ENCODE results near the gene GGTA1.
A peak's percentile ranks its signal among the peaks of the same experiment; 100 is the strongest.

The GGTA1 gene

DNA sequence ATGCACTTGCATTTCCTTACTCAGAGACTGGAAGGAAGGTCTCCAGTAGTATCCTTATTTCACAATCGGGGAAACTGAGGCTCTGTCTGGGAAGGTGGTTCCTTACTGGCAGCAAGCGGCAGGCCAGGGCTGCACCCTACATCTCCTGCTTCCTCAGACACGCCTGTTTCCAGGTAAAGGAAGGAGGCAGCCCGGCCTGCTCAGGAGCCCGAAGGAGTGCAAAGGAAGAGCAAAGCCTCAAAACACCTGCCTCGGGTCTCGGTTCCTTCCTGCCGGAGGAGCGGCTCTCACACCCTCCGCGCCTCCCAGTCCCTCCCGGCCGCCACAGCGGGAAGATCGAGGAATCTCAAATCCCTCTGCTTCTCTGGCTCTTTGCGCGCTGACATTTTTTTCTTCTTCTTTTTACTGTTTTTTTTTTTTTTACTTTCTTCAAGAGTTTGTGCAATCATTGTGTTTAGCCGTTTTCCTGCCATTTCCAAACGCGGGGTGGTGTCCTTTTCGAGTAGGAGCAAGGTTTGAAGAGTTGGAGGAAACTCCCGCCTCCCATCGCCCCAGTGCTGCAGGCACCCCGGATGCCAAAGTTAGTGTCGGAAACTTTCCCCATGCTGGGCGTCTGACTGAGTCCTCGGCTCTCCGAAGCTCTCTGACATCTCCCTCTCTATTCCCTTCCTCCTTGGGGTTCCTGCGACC is 1.0 kb downstream of the GGTA1 start:
- Histone ChIP-seq H3K36me3 (ENCODE audit: control insufficient read depth, insufficient read depth, low read length) (no peaks in the 10 kb centered on the region), H3K27me3 (replicated peaks; ENCODE audit: control insufficient read depth, insufficient read depth, low read length) (no peaks in the 10 kb centered on the region; the same call in 1 of the 2 replicates), H3K4me3 (replicated peaks; ENCODE audit: low read depth, low read length) (no peak overlapping the region)
- DNase-seq (ENCODE audit: extremely low read depth, insufficient read length) = peak; percentile 15
- TF ChIP-seq CTCF (IDR thresholded peaks at IDR 0.05; ENCODE audit: insufficient read depth, low read length, poor library complexity, severe bottlenecking) = no peak

GRCh38 chr9:121498150-121498486 is 1.5 kb downstream of the GGTA1 start:
- no peak overlapping the region for H3K4me3 ChIP-seq (replicated peaks; ENCODE audit: low read depth, low read length)
- TF ChIP-seq CTCF (IDR thresholded peaks at IDR 0.05; ENCODE audit: insufficient read depth, low read length, poor library complexity, severe bottlenecking) = peak; percentile 75
- DNase-seq (ENCODE audit: extremely low read depth, insufficient read length) = peak; percentile 59
- H3K27me3 ChIP-seq (replicated peaks; ENCODE audit: control insufficient read depth, insufficient read depth, low read length) = no peaks in the 10 kb centered on the region; the same call in 1 of the 2 replicates
- no peaks in the 10 kb centered on the region for H3K36me3 ChIP-seq (ENCODE audit: control insufficient read depth, insufficient read depth, low read length)

DNA sequence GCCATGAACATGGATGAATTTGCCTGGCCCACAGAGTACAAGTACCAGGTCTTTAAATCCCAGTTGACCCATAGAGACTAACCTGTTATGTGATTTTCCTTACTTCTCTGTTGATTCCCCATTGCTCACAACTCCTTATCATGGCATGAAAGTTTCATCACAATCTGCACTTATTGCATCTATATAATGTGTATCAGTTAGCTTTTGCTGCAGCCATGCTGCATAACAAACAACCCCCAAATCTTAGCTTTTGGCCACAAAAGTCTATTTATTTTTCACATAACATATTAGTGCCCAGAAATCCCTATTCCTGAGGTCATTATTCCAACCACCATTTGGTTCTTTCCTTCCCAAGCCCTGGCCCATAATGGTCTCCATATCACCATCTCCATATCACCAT is 3.7 kb downstream of the GGTA1 start:
- no peaks in the 10 kb centered on the region; the same call in 1 of the 2 replicates for H3K27me3 ChIP-seq (replicated peaks; ENCODE audit: control insufficient read depth, insufficient read depth, low read length)
- H3K4me3 ChIP-seq (replicated peaks; ENCODE audit: low read depth, low read length) = no peak overlapping the region
- no peak for TF ChIP-seq CTCF (IDR thresholded peaks at IDR 0.05; ENCODE audit: insufficient read depth, low read length, poor library complexity, severe bottlenecking)
- H3K36me3 ChIP-seq (ENCODE audit: control insufficient read depth, insufficient read depth, low read length) = no peaks in the 10 kb centered on the region
- no peak for DNase-seq (ENCODE audit: extremely low read depth, insufficient read length)

- Histone ChIP-seq H3K27me3 (replicated peaks; ENCODE audit: control insufficient read depth, insufficient read depth, low read length) (no peaks in the 10 kb centered on the region; the same call in 1 of the 2 replicates), H3K36me3 (ENCODE audit: control insufficient read depth, insufficient read depth, low read length) (no peaks in the 10 kb centered on the region), H3K4me3 (replicated peaks; ENCODE audit: low read depth, low read length) (no peak overlapping the region)
- DNase-seq (ENCODE audit: extremely low read depth, insufficient read length) = peak; percentile 22
- TF ChIP-seq CTCF (IDR thresholded peaks at IDR 0.05; ENCODE audit: insufficient read depth, low read length, poor library complexity, severe bottlenecking) = no peak
These were observed 5.5 kb downstream of the GGTA1 start for GRCh38 chr9:121494192-121494591.

- no peak for DNase-seq (ENCODE audit: extremely low read depth, insufficient read length)
- Histone ChIP-seq H3K36me3 (ENCODE audit: control insufficient read depth, insufficient read depth, low read length) (no peaks in the 10 kb centered on the region), H3K4me3 (replicated peaks; ENCODE audit: low read depth, low read length) (no peak overlapping the region), H3K27me3 (replicated peaks; ENCODE audit: control insufficient read depth, insufficient read depth, low read length) (no peaks in the 10 kb centered on the region)
- TF ChIP-seq CTCF (IDR thresholded peaks at IDR 0.05; ENCODE audit: insufficient read depth, low read length, poor library complexity, severe bottlenecking) = no peak
These were observed 8.5 kb downstream of the GGTA1 start for GRCh38 chr9:121491111-121491510.

GRCh38 chr9:121489344-121489743 is 10.3 kb downstream of the GGTA1 start:
- Histone ChIP-seq H3K4me3 (replicated peaks; ENCODE audit: low read depth, low read length) (no peak overlapping the region), H3K36me3 (ENCODE audit: control insufficient read depth, insufficient read depth, low read length) (no peaks in the 10 kb centered on the region), H3K27me3 (replicated peaks; ENCODE audit: control insufficient read depth, insufficient read depth, low read length) (no peaks in the 10 kb centered on the region; the same call in 1 of the 2 replicates)
- no peak for DNase-seq (ENCODE audit: extremely low read depth, insufficient read length)
- TF ChIP-seq CTCF (IDR thresholded peaks at IDR 0.05; ENCODE audit: insufficient read depth, low read length, poor library complexity, severe bottlenecking) = no peak

All from GM06990 (cell line).